Panc1 (cell line): ENCODE results near the gene SERPIND1.

Experiments used
- CTCF ChIP-seq: fragments of 450-650 bp; IDR thresholded peaks from 2 replicates; pipeline ENCODE4 v1.5.1; 2017; ENCODE audit warnings: mild to moderate bottlenecking
- POLR2AphosphoS5 ChIP-seq: IDR thresholded peaks from 2 replicates; pipeline ENCODE4 v1.6.1; 2012; ENCODE audit warnings: mild to moderate bottlenecking, low read depth, low read length, moderate library complexity
- REST ChIP-seq, 2 experiments: IDR thresholded peaks; 2 replicates each; pipeline ENCODE4 v1.6.1; 2011 to 2012; ENCODE audit warnings: low read depth in 2 of 2, control low read depth in 1 of 2, low read length in 1 of 2, mild to moderate bottlenecking in 1 of 2, moderate library complexity in 1 of 2; ENCODE audit not compliant: insufficient read depth in 1 of 2
- SIN3A ChIP-seq: IDR thresholded peaks from 2 replicates; pipeline ENCODE4 v1.6.1; 2012; ENCODE audit warnings: low read depth, mild to moderate bottlenecking, low read length, moderate library complexity, borderline replicate concordance; ENCODE audit not compliant: insufficient read depth

- TF ChIP-seq CTCF (no peak), SIN3A (no peak), REST (IDR thresholded peaks at IDR 0.05; ENCODE audit: insufficient read depth in 1 of 2, low read depth in 2 of 2, low read length in 1 of 2) (no peak), POLR2AphosphoS5 (no peak)
Observed at GRCh38 chr22:20796731-20797130, 22.8 kb downstream of the SERPIND1 start.
